Gastroesophageal sphincter (tissue), 3 donors: ENCODE results near the gene ROR1.

Source experiments
- EP300 ChIP-seq: sonication (generic); formaldehyde crosslinking; IDR thresholded peaks from one replicate; pipeline ENCODE4 v1.6.1; 2017; ENCODE audit warnings: antibody characterized with exemption, mild to moderate bottlenecking
- POLR2A ChIP-seq, 2 donors: fragments of 450-650 bp; IDR thresholded peaks; one replicate each; pipeline ENCODE4 v1.6.1; 2017; ENCODE audit warnings: antibody characterized with exemption in 2 of 2, mild to moderate bottlenecking in 2 of 2, moderate library complexity in 1 of 2
- POLR2AphosphoS5 ChIP-seq: sonication (generic); formaldehyde crosslinking; IDR thresholded peaks from one replicate; pipeline ENCODE4 v1.6.1; 2017; ENCODE audit warnings: antibody characterized with exemption
- TF ChIP-seq, protein P1 (sequence below), 4 experiments: fragments of 200-600 bp in 2 of 4; fragments of 450-650 bp in 2 of 4; sonication (generic) in 1 of 4; IDR thresholded peaks; one replicate each; pipeline ENCODE4 v1.5.1; 2017 to 2019; ENCODE audit warnings: antibody characterized with exemption in 4 of 4, mild to moderate bottlenecking in 2 of 4, moderate library complexity in 2 of 4

DNA sequence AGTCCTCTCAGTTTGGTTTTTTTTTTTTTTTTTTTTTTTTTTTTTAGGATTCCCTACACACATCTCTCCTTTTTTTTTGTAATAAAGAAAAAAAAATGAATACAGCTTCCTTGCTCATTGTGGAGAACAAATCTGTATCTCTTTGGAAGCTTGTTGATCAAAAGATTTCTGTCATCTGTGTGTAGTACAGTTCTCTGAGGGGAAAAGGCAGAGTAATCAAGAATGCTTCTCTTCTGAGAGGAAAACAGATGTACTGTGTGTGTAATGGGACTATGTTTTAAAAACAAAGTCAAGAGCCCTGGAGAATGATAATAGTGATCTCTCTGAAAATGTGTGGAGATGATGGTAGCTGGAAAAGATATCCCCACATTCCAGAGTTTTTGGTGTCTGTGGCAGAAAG is 16.5 kb upstream of the ROR1 start:
- TF ChIP-seq EP300 (no peak), POLR2A (IDR thresholded peaks at IDR 0.05) (no peak), POLR2AphosphoS5 (no peak)
- TF ChIP-seq, protein P1, sequence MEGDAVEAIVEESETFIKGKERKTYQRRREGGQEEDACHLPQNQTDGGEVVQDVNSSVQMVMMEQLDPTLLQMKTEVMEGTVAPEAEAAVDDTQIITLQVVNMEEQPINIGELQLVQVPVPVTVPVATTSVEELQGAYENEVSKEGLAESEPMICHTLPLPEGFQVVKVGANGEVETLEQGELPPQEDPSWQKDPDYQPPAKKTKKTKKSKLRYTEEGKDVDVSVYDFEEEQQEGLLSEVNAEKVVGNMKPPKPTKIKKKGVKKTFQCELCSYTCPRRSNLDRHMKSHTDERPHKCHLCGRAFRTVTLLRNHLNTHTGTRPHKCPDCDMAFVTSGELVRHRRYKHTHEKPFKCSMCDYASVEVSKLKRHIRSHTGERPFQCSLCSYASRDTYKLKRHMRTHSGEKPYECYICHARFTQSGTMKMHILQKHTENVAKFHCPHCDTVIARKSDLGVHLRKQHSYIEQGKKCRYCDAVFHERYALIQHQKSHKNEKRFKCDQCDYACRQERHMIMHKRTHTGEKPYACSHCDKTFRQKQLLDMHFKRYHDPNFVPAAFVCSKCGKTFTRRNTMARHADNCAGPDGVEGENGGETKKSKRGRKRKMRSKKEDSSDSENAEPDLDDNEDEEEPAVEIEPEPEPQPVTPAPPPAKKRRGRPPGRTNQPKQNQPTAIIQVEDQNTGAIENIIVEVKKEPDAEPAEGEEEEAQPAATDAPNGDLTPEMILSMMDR (IDR thresholded peaks at IDR 0.05) = no peak
